CD14-positive monocyte (primary cell): ENCODE measurements around the gene PRSS48. TPM values are rescaled to one million over a fixed set of nuclear protein-coding genes. Genes with fewer than 3 reads are reported as not detected.

ENCODE experiments used
- DNase-seq, 3 donors: peaks; one replicate each; pipeline ENCODE4 v3.0.0-alpha.2; 2011 to 2022
- H2AFZ ChIP-seq: 2 replicates; pipeline ENCODE4 v1.6.0; 2012; ENCODE audit warnings: mild to moderate bottlenecking, low read depth, low read length, inconsistent platforms; ENCODE audit not compliant: insufficient read depth, poor library complexity, severe bottlenecking
- H3K27ac ChIP-seq, 2 donors: 1 replicate in 1 of 2; 2 replicates in 1 of 2; pipeline ENCODE4 v1.5.1; 2012 to 2013; ENCODE audit warnings: low read length in 2 of 2, control low read depth in 1 of 2, inconsistent platforms in 1 of 2, low read depth in 1 of 2, mild to moderate bottlenecking in 1 of 2
- H3K27me3 ChIP-seq, 2 donors: one replicate each; pipeline versions ENCODE4 v1.6.0 to v1.6.1; 2011 to 2013; ENCODE audit warnings: low read length in 2 of 2; ENCODE audit not compliant: control insufficient read depth in 2 of 2, insufficient read depth in 2 of 2
- H3K36me3 ChIP-seq, 2 donors: replicated peaks in 1 of 2; 1 replicate in 1 of 2; 2 replicates in 1 of 2; pipeline versions ENCODE4 v1.5.1 to v1.6.1; 2012 to 2013; ENCODE audit warnings: low read length in 2 of 2, control low read depth in 1 of 2, inconsistent platforms in 1 of 2, mild to moderate bottlenecking in 1 of 2; ENCODE audit not compliant: insufficient read depth in 2 of 2, control insufficient read depth in 1 of 2
- H3K4me1 ChIP-seq, 2 donors: 1 replicate in 1 of 2; 2 replicates in 1 of 2; pipeline versions ENCODE4 v1.5.1 to v1.6.1; 2012 to 2013; ENCODE audit warnings: low read length in 2 of 2, control low read depth in 1 of 2, inconsistent platforms in 1 of 2, mild to moderate bottlenecking in 1 of 2, moderate library complexity in 1 of 2; ENCODE audit not compliant: insufficient read depth in 2 of 2, control insufficient read depth in 1 of 2
- H3K4me2 ChIP-seq: replicated peaks from 2 replicates; pipeline ENCODE3; 2012; ENCODE audit warnings: low read length, moderate library complexity, mild to moderate bottlenecking; ENCODE audit not compliant: poor library complexity, severe bottlenecking; ENCODE audit errors: extremely low read depth
- H3K4me3 ChIP-seq, 3 experiments: fragments of 200-600 bp in 1 of 3; sonication (generic) in 1 of 3; replicated peaks in 1 of 3; 1 replicate in 2 of 3; 2 replicates in 1 of 3; pipeline ENCODE4 v1.5.1; 2011 to 2013; ENCODE audit warnings: low read length in 3 of 3, mild to moderate bottlenecking in 3 of 3, control low read depth in 2 of 3, low read depth in 2 of 3, inconsistent platforms in 1 of 3, moderate library complexity in 1 of 3
- H3K79me2 ChIP-seq: 2 replicates; pipeline ENCODE4 v1.6.0; 2012; ENCODE audit warnings: mild to moderate bottlenecking, control low read depth, inconsistent platforms, low read length, moderate library complexity; ENCODE audit not compliant: insufficient read depth
- H3K9ac ChIP-seq: 2 replicates; pipeline ENCODE4 v1.6.0; 2017; ENCODE audit warnings: low read length, mild to moderate bottlenecking; ENCODE audit not compliant: insufficient read depth, poor library complexity, severe bottlenecking
- H3K9me3 ChIP-seq, 2 donors: replicated peaks in 1 of 2; 1 replicate in 1 of 2; 2 replicates in 1 of 2; pipeline versions ENCODE4 v1.5.1 to v1.6.1; 2012 to 2013; ENCODE audit warnings: low read length in 2 of 2, control low read depth in 1 of 2; ENCODE audit not compliant: control insufficient read depth in 1 of 2, insufficient read depth in 1 of 2
- H4K20me1 ChIP-seq: 2 replicates; pipeline ENCODE4 v1.6.0; 2012; ENCODE audit warnings: mild to moderate bottlenecking, low read length, control low read depth, moderate library complexity; ENCODE audit not compliant: insufficient read depth
- H3K27ac Mint-ChIP-seq, 7 donors: one replicate each; pipeline ENCODE4 v1.8.0; 2020; ENCODE audit warnings: mild to moderate bottlenecking in 7 of 7, mixed read lengths in 7 of 7, moderate library complexity in 6 of 7, inconsistent platforms in 2 of 7
- H3K27me3 Mint-ChIP-seq, 3 donors: one replicate each; pipeline ENCODE4 v1.8.0; 2021 to 2022; ENCODE audit warnings: low read depth in 3 of 3, mild to moderate bottlenecking in 3 of 3, mixed read lengths in 3 of 3, moderate library complexity in 3 of 3, inconsistent platforms in 1 of 3
- H3K36me3 Mint-ChIP-seq, 2 donors: one replicate each; pipeline ENCODE4 v1.8.0; 2020; ENCODE audit warnings: mixed read lengths in 2 of 2, inconsistent platforms in 1 of 2, mild to moderate bottlenecking in 1 of 2
- H3K4me1 Mint-ChIP-seq: one replicate; pipeline ENCODE4 v1.8.0; 2020; ENCODE audit warnings: mild to moderate bottlenecking, mixed read lengths
- H3K4me3 Mint-ChIP-seq, 2 donors: one replicate each; pipeline ENCODE4 v1.8.0; 2020; ENCODE audit warnings: mild to moderate bottlenecking in 2 of 2, mixed read lengths in 2 of 2, moderate library complexity in 1 of 2
- H3K9me3 Mint-ChIP-seq, 7 donors: one replicate each; pipeline ENCODE4 v1.8.0; 2020 to 2022; ENCODE audit warnings: mixed read lengths in 7 of 7, mild to moderate bottlenecking in 6 of 7, moderate library complexity in 6 of 7, inconsistent platforms in 2 of 7
- CTCF ChIP-seq: fragments of 200-600 bp; IDR thresholded peaks from one replicate; pipeline ENCODE4 v1.8.0; 2022; ENCODE audit warnings: antibody characterized with exemption, mild to moderate bottlenecking
- WGBS: methylation state at CpG from one replicate; pipeline ENCODE4 v1.1.5; 2013; ENCODE audit warnings: missing lambda C conversion rate; ENCODE audit not compliant: insufficient coverage; 5-methylcytosine and 5-hydroxymethylcytosine counted together
- intact Hi-C, 2 donors: fragments of 100-400 bp; cut with micrococcal nuclease; formaldehyde crosslinking; loops; one replicate each; pipeline versions ENCODE4 v1.15.0 to v1.15.1; 2023
- polyA plus RNA-seq, 3 donors: library from polyadenylated mRNA; depleted of rRNA in 1 of 3; unstranded in 2 of 3; stranded (reverse) in 1 of 3; fragments of 300-500 nt in 2 of 3; fragments of >200 nt in 1 of 3; fragmentation: Illumina TruSeq in 2 of 3; gene quantifications; 1 replicate in 2 of 3; 2 replicates in 1 of 3; pipeline ENCODE4 v1.2.3, GENCODE V29; 2012 to 2021

PRSS48 gene
- polyA plus RNA-seq, 3 donors: not detected

GRCh38 chr4:151246742-151247141, 30.2 kb upstream of the PRSS48 start:
- Histone ChIP-seq H4K20me1 (no peaks in the 10 kb centered on the region), H3K4me1 (no peaks in the 10 kb centered on the region), H3K4me3 (no peak overlapping the region), H3K27ac (no peak overlapping the region), H3K36me3 (no peaks in the 10 kb centered on the region), H3K9me3 (no peaks in the 10 kb centered on the region), H3K4me2 (no peak overlapping the region), H3K9ac (no peak overlapping the region), H3K79me2 (no peaks in the 10 kb centered on the region), H2AFZ (no peak overlapping the region), H3K27me3 (no peaks in the 10 kb centered on the region)
- H3K4me1 Mint-ChIP-seq: no peaks in the 10 kb centered on the region
- TF ChIP-seq CTCF: no peak
- intact Hi-C loops: no loop called here
- H3K9me3 Mint-ChIP-seq: no peaks in the 10 kb centered on the region
- no peak overlapping the region for H3K27ac Mint-ChIP-seq
- H3K27me3 Mint-ChIP-seq: peaks cover 0 to 2% (median 2%) of the 10 kb centered on the region in 3 donors
- no CpG with 5 or more reads among the region's 2 CpGs for WGBS
- no peaks in the 10 kb centered on the region for H3K36me3 Mint-ChIP-seq
- no peak for DNase-seq
- no peak overlapping the region for H3K4me3 Mint-ChIP-seq

DNA sequence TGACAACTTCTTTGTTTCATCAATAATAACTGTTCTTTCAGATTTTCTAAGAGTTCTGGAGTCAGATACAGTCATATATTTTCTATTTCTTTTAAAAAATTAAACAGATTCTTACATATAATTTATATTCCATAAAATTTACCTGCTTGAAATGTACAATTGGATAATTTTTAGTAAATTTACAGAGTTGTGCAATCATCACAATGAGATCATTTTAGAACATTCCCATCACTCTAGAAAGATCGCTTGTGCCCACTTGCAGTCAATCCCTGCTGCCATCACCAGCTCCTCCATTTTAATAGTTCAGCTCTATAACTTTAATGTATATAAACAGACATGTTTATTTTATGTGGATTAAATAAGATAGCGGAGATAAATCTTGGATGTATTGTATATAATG, 29.6 kb upstream of the PRSS48 start:
- Mint-ChIP-seq H3K9me3 (no peaks in the 10 kb centered on the region), H3K27ac (no peak overlapping the region), H3K27me3 (peaks cover 0 to 2% (median 2%) of the 10 kb centered on the region in 3 donors), H3K4me3 (no peak overlapping the region), H3K36me3 (no peaks in the 10 kb centered on the region), H3K4me1 (no peaks in the 10 kb centered on the region)
- H4K20me1 ChIP-seq: no peaks in the 10 kb centered on the region
- H3K9ac ChIP-seq: no peak overlapping the region
- no peaks in the 10 kb centered on the region for H3K9me3 ChIP-seq
- H3K4me3 ChIP-seq: no peak overlapping the region
- H3K27me3 ChIP-seq: no peaks in the 10 kb centered on the region
- intact Hi-C loops: no loop called here
- no peak overlapping the region for H3K27ac ChIP-seq
- H3K36me3 ChIP-seq: no peaks in the 10 kb centered on the region
- H3K4me2 ChIP-seq: no peak overlapping the region
- no CpG with 5 or more reads among the region's 2 CpGs for WGBS
- no peak for TF ChIP-seq CTCF
- no peak overlapping the region for H2AFZ ChIP-seq
- no peaks in the 10 kb centered on the region for H3K4me1 ChIP-seq
- DNase-seq: no peak
- H3K79me2 ChIP-seq: no peaks in the 10 kb centered on the region
